GM11168 (cell line): ENCODE data around the gene RASGEF1B.
"Not testable (repeated sequence)": the region's sequence is repeated elsewhere in the genome, so short reads cannot be mapped to it uniquely, and the experiment has no call there.

Source experiments
- in situ Hi-C: fragments of 300-500 bp; cut with MboI; formaldehyde crosslinking; loops from one replicate; pipeline ENCODE4 v1.12.0; 2022; ENCODE audit warnings: low sequenced_read_pairs; ENCODE audit not compliant: unreplicated experiment

Gene RASGEF1B

GRCh38 chr4:81499840-81500239 is 28.1 kb upstream of the RASGEF1B start:
- in situ Hi-C loops: no loop called here

GRCh38 chr4:81498551-81499099 is 26.9 kb upstream of the RASGEF1B start:
- in situ Hi-C loops: no loop called here

- in situ Hi-C loops: no loop called here
These were observed 26.3 kb upstream of the RASGEF1B start for GRCh38 chr4:81498046-81498445.

- in situ Hi-C loops: no loop called here
These were observed 23.6 kb upstream of the RASGEF1B start for GRCh38 chr4:81495345-81495744.

- in situ Hi-C loops: no loop called here
These were observed 22.3 kb upstream of the RASGEF1B start for GRCh38 chr4:81494031-81494431.

GRCh38 chr4:81492606-81493230 is 21.0 kb upstream of the RASGEF1B start:
- in situ Hi-C loops: no loop called here

- in situ Hi-C loops: no loop called here
These were observed 20.2 kb upstream of the RASGEF1B start for GRCh38 chr4:81491943-81492342.

- in situ Hi-C loops: no loop called here
These were observed 18.9 kb upstream of the RASGEF1B start for GRCh38 chr4:81490403-81491160.

GRCh38 chr4:81486502-81486901 is 14.8 kb upstream of the RASGEF1B start:
- in situ Hi-C loops: no loop called here

GRCh38 chr4:81485310-81485980 is 13.7 kb upstream of the RASGEF1B start:
- in situ Hi-C loops: no loop called here

GRCh38 chr4:81482326-81482725 is 10.6 kb upstream of the RASGEF1B start:
- in situ Hi-C loops: no loop called here

GRCh38 chr4:81481151-81481550 is 9.4 kb upstream of the RASGEF1B start:
- in situ Hi-C loops: no loop called here

GRCh38 chr4:81479573-81479972 is 7.9 kb upstream of the RASGEF1B start:
- in situ Hi-C loops: not testable (repeated sequence)

GRCh38 chr4:81473331-81474265 is 1.9 kb upstream of the RASGEF1B start:
- in situ Hi-C loops: loop anchor here (25.0 kb wide), 1 partner anchor 739 kb away; no protein-coding TSS in a partner anchor

- in situ Hi-C loops: loop anchor here (25.0 kb wide), 1 partner anchor 740 kb away; no protein-coding TSS in a partner anchor
These were observed 825 bp upstream of the RASGEF1B start for GRCh38 chr4:81472281-81473182.

- in situ Hi-C loops: loop anchor here (25.0 kb wide), 1 partner anchor 741 kb away; no protein-coding TSS in a partner anchor
These were observed 464 bp downstream of the RASGEF1B start for GRCh38 chr4:81471298-81471587.

- in situ Hi-C loops: loop anchor here (25.0 kb wide), 1 partner anchor 742 kb away; no protein-coding TSS in a partner anchor
These were observed 1.0 kb downstream of the RASGEF1B start for GRCh38 chr4:81470456-81471297.
